Measurements from ENCODE around the gene EHD4.

GRCh38 chr15:41971895-41972252 lies 483 bp downstream of the EHD4 start:
- TF ChIP-seq ZFX (IDR thresholded peaks at IDR 0.05): no peak
- TF ChIP-seq, protein P1, sequence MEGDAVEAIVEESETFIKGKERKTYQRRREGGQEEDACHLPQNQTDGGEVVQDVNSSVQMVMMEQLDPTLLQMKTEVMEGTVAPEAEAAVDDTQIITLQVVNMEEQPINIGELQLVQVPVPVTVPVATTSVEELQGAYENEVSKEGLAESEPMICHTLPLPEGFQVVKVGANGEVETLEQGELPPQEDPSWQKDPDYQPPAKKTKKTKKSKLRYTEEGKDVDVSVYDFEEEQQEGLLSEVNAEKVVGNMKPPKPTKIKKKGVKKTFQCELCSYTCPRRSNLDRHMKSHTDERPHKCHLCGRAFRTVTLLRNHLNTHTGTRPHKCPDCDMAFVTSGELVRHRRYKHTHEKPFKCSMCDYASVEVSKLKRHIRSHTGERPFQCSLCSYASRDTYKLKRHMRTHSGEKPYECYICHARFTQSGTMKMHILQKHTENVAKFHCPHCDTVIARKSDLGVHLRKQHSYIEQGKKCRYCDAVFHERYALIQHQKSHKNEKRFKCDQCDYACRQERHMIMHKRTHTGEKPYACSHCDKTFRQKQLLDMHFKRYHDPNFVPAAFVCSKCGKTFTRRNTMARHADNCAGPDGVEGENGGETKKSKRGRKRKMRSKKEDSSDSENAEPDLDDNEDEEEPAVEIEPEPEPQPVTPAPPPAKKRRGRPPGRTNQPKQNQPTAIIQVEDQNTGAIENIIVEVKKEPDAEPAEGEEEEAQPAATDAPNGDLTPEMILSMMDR (conservative IDR thresholded peaks at IDR 0.05): no peak
